H9 (cell line): ENCODE results near the gene LENG1. TPM values are rescaled to one million over a fixed set of nuclear protein-coding genes. Genes with fewer than 3 reads are reported as not detected.
"Not testable (repeated sequence)": the region's sequence is repeated elsewhere in the genome, so short reads cannot be mapped to it uniquely, and the experiment has no call there.

Source experiments
- DNase-seq: peaks from one replicate; pipeline ENCODE4 v3.0.0-alpha.2; 2017
- H2AFZ ChIP-seq: one replicate; pipeline ENCODE4 v1.6.1; 2013; ENCODE audit warnings: mild to moderate bottlenecking, low read length, control low read depth, moderate library complexity
- H2AK5ac ChIP-seq: 2 replicates; pipeline ENCODE4 v1.6.1; 2013; ENCODE audit warnings: low read length, control low read depth, mixed read lengths; ENCODE audit not compliant: insufficient read length
- H2BK120ac ChIP-seq: one replicate; pipeline ENCODE4 v1.6.1; 2013; ENCODE audit warnings: low read depth, mild to moderate bottlenecking, low read length, control low read depth, inconsistent platforms; ENCODE audit not compliant: poor library complexity, severe bottlenecking
- H2BK12ac ChIP-seq: 2 replicates; pipeline ENCODE4 v1.6.1; 2013; ENCODE audit warnings: low read length, control low read depth, mixed read lengths, low read depth; ENCODE audit not compliant: insufficient read length
- H2BK15ac ChIP-seq: 2 replicates; pipeline ENCODE4 v1.6.1; 2013; ENCODE audit warnings: low read depth, low read length, control low read depth
- H2BK20ac ChIP-seq: one replicate; pipeline ENCODE4 v1.6.1; 2013; ENCODE audit warnings: low read depth, mild to moderate bottlenecking, low read length, control low read depth, inconsistent platforms; ENCODE audit not compliant: poor library complexity, severe bottlenecking
- H2BK5ac ChIP-seq: 2 replicates; pipeline ENCODE4 v1.6.1; 2013; ENCODE audit warnings: low read length, control low read depth, mixed read lengths; ENCODE audit not compliant: insufficient read length
- H3K14ac ChIP-seq: 2 replicates; pipeline ENCODE4 v1.6.1; 2013; ENCODE audit warnings: low read length, control low read depth; ENCODE audit not compliant: insufficient read depth
- H3K18ac ChIP-seq: 2 replicates; pipeline ENCODE4 v1.6.1; 2013; ENCODE audit warnings: low read depth, mild to moderate bottlenecking, mixed read lengths, low read length, control low read depth; ENCODE audit not compliant: insufficient read length
- H3K23ac ChIP-seq: 2 replicates; pipeline ENCODE4 v1.6.1; 2013; ENCODE audit warnings: low read length, control low read depth, mixed read lengths, low read depth; ENCODE audit not compliant: insufficient read length
- H3K23me2 ChIP-seq: 2 replicates; pipeline ENCODE4 v1.6.1; 2013; ENCODE audit warnings: low read depth, mild to moderate bottlenecking, mixed read lengths, low read length, control low read depth; ENCODE audit not compliant: insufficient read length, poor library complexity, severe bottlenecking
- H3K27ac ChIP-seq: 2 replicates; pipeline ENCODE4 v1.5.1; 2013; ENCODE audit warnings: low read length, control low read depth, mixed read lengths, low read depth; ENCODE audit not compliant: insufficient read length
- H3K27me3 ChIP-seq: 2 replicates; pipeline ENCODE4 v1.6.1; 2013; ENCODE audit warnings: low read length, control low read depth, inconsistent platforms; ENCODE audit not compliant: insufficient read depth
- H3K4ac ChIP-seq: 2 replicates; pipeline ENCODE4 v1.6.1; 2013; ENCODE audit warnings: low read depth, mild to moderate bottlenecking, control low read depth, inconsistent platforms, low read length, moderate library complexity
- H3K4me1 ChIP-seq: 2 replicates; pipeline ENCODE4 v1.6.1; 2013; ENCODE audit warnings: low read length, control low read depth, inconsistent platforms; ENCODE audit not compliant: insufficient read depth
- H3K4me2 ChIP-seq: 2 replicates; pipeline ENCODE4 v1.6.1; 2013; ENCODE audit warnings: low read length, control low read depth, mixed read lengths; ENCODE audit not compliant: insufficient read length, insufficient read depth
- H3K56ac ChIP-seq: 2 replicates; pipeline ENCODE4 v1.6.1; 2013; ENCODE audit warnings: low read depth, mild to moderate bottlenecking, mixed read lengths, low read length, control low read depth; ENCODE audit not compliant: insufficient read length
- H3K79me1 ChIP-seq: 2 replicates; pipeline ENCODE4 v1.6.1; 2013; ENCODE audit warnings: low read depth, mild to moderate bottlenecking, moderate library complexity, low read length, control low read depth, inconsistent platforms; ENCODE audit not compliant: insufficient read depth, poor library complexity, severe bottlenecking
- H3K79me2 ChIP-seq: 2 replicates; pipeline ENCODE4 v1.6.1; 2013; ENCODE audit warnings: low read length, control low read depth, inconsistent platforms; ENCODE audit not compliant: insufficient read depth
- H3K9ac ChIP-seq: 2 replicates; pipeline ENCODE4 v1.6.1; 2013; ENCODE audit warnings: low read length, control low read depth, mixed read lengths; ENCODE audit not compliant: insufficient read length; ENCODE audit errors: extremely low read depth
- H3K9me3 ChIP-seq: one replicate; pipeline ENCODE4 v1.6.1; 2013; ENCODE audit warnings: low read depth, low read length, inconsistent platforms; ENCODE audit not compliant: control insufficient read depth
- H3T11ph ChIP-seq: one replicate; pipeline ENCODE4 v1.6.1; 2013; ENCODE audit warnings: mild to moderate bottlenecking, low read length, control low read depth, inconsistent platforms
- H4K20me1 ChIP-seq: one replicate; pipeline ENCODE4 v1.6.1; 2013; ENCODE audit not compliant: control insufficient read depth, insufficient read length, insufficient read depth
- H4K5ac ChIP-seq: 2 replicates; pipeline ENCODE4 v1.6.1; 2013; ENCODE audit warnings: low read depth, mild to moderate bottlenecking, mixed read lengths, low read length, control low read depth; ENCODE audit not compliant: insufficient read length
- H4K8ac ChIP-seq: replicated peaks from 2 replicates; pipeline ENCODE4 v1.6.1; 2013; ENCODE audit warnings: low read length, control low read depth, mixed read lengths, low read depth; ENCODE audit not compliant: insufficient read length
- H4K91ac ChIP-seq: 2 replicates; pipeline ENCODE4 v1.6.1; 2013; ENCODE audit warnings: low read depth, mild to moderate bottlenecking, moderate library complexity, mixed read lengths, low read length, control low read depth; ENCODE audit not compliant: insufficient read length
- H3K27ac Mint-ChIP-seq, 3 experiments: 2 replicates in 2 of 3; 3 replicates in 1 of 3; pipeline ENCODE4 v1.8.0; 2020 to 2021; ENCODE audit warnings: mixed read lengths in 3 of 3, mild to moderate bottlenecking in 1 of 3, moderate library complexity in 1 of 3
- H3K27me3 Mint-ChIP-seq: 2 replicates; pipeline ENCODE4 v1.8.0; 2021; ENCODE audit warnings: low read depth, mild to moderate bottlenecking, moderate library complexity, mixed read lengths
- H3K36me3 Mint-ChIP-seq, 3 experiments: 2 replicates in 2 of 3; 3 replicates in 1 of 3; pipeline ENCODE4 v1.8.0; 2020 to 2021; ENCODE audit warnings: low read depth in 3 of 3, mixed read lengths in 3 of 3; ENCODE audit not compliant: insufficient read depth in 1 of 3
- H3K4me1 Mint-ChIP-seq, 2 experiments: 2 replicates each; pipeline ENCODE4 v1.8.0; 2020; ENCODE audit warnings: mixed read lengths in 2 of 2
- H3K4me3 Mint-ChIP-seq, 2 experiments: 2 replicates in 1 of 2; 3 replicates in 1 of 2; pipeline ENCODE4 v1.8.0; 2020 to 2021; ENCODE audit warnings: mild to moderate bottlenecking in 2 of 2, mixed read lengths in 2 of 2, moderate library complexity in 1 of 2
- H3K9me3 Mint-ChIP-seq, 2 experiments: 2 replicates in 1 of 2; 3 replicates in 1 of 2; pipeline ENCODE4 v1.8.0; 2020; ENCODE audit warnings: mild to moderate bottlenecking in 2 of 2, mixed read lengths in 2 of 2, moderate library complexity in 1 of 2
- whole genome bisulfite sequencing: extraction: QIAGEN DNeasy Blood & Tissue Kit; methylation state at CpG from one replicate; pipeline ENCODE4 v1.1.7; 2013; ENCODE audit warnings: missing lambda C conversion rate, low lambda C conversion rate, mixed read lengths; ENCODE audit not compliant: insufficient read length; ENCODE audit errors: extremely low coverage; 5-methylcytosine and 5-hydroxymethylcytosine counted together
- total RNA-seq: library from RNA; stranded (reverse); gene quantifications from 2 replicates; pipeline ENCODE4 v1.2.1, GENCODE V29; 2021
- TF ChIP-seq, protein P1 (sequence below): fragments of 200-600 bp; sonication (generic); conservative IDR thresholded peaks from 3 replicates; pipeline ENCODE4 v1.8.0; 2021; ENCODE audit warnings: antibody characterized with exemption, mild to moderate bottlenecking

The LENG1 gene
- total RNA-seq, 1 experiment from 2014 or later: 7.1 TPM

DNA sequence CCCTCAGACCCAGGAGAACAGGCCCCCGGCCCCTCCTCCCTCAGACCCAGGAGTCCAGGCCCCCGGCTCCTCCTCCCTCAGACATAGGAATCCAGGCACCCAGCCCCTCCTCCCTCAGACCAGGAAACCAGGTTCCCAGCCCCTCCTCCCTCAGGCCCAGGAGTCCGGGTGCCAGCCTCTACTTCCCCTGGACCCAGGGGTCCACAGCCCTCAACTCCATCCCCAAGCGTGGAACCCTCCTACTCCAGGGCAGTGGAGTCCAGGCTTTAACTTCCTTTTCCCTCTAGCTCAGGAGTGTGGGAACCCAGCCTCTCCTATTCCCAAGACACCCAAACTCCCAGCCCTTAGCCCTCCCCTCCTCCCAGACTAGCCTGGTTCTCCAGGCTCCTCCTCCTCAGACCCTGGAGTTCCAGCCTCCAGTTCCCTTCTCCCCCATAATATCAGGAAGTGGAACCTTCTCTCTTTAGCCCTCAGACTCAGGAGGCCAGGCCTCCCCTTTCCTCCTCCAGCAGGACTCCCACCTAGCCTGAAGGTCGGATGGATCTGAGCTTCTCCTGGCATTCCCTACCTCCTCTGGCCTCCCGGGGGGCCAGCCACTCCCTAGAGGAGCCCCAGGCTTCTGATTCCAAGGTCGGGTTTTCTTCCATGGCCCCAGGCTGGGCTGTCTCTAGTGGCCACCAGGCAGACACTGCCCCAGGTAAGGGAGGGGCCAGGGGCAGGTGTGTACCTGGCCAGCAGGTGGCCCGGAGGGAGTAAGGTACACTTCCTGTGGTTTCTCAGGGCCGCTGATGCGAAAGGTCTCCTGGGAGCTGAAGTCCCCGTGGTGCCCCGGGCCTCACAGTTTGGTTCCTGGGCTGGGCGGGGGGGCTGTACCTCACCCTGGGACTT, 13.2 kb upstream of the LENG1 start, which contains the start of gene TMC4:
Gene TMC4 (minus strand): TSS at position 690 of the 888 bp plus-strand sequence. CDS start 43 bp downstream, at position 647.
- Mint-ChIP-seq H3K9me3 (no peaks in the 10 kb centered on the region), H3K4me1 (peaks cover 13 to 27% of the 10 kb centered on the region in 2 experiments), H3K27ac (peak within 1 kb of the TSS in 2 of 3 experiments; percentile 88 to 93; a peak in 4 of 7 replicates), H3K4me3 (peak within 1 kb of the TSS; percentile 72 to 74), H3K27me3 (no peaks in the 10 kb centered on the region; the same call in 1 of the 2 replicates), H3K36me3 (peaks cover 8 to 12% (median 10%) of the 10 kb centered on the region in 3 experiments; a peak in 6 of 7 replicates)
- H3K9ac ChIP-seq: no peak within 1 kb of the TSS
- no peaks in the 10 kb centered on the region for H3K79me2 ChIP-seq
- H3K56ac ChIP-seq: no peak within 1 kb of the TSS
- no peak within 1 kb of the TSS for H4K8ac ChIP-seq
- H3T11ph ChIP-seq: no peak within 1 kb of the TSS
- no peaks in the 10 kb centered on the region for H4K20me1 ChIP-seq
- no peaks in the 10 kb centered on the region for H3K27me3 ChIP-seq
- peak within 1 kb of the TSS; percentile 51; the same call in 1 of the 2 replicates for H3K14ac ChIP-seq
- no CpG with 5 or more reads among the region's 13 CpGs for WGBS
- TF ChIP-seq, protein P1, sequence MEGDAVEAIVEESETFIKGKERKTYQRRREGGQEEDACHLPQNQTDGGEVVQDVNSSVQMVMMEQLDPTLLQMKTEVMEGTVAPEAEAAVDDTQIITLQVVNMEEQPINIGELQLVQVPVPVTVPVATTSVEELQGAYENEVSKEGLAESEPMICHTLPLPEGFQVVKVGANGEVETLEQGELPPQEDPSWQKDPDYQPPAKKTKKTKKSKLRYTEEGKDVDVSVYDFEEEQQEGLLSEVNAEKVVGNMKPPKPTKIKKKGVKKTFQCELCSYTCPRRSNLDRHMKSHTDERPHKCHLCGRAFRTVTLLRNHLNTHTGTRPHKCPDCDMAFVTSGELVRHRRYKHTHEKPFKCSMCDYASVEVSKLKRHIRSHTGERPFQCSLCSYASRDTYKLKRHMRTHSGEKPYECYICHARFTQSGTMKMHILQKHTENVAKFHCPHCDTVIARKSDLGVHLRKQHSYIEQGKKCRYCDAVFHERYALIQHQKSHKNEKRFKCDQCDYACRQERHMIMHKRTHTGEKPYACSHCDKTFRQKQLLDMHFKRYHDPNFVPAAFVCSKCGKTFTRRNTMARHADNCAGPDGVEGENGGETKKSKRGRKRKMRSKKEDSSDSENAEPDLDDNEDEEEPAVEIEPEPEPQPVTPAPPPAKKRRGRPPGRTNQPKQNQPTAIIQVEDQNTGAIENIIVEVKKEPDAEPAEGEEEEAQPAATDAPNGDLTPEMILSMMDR: peak; percentile 67
- no peak within 1 kb of the TSS for H2BK5ac ChIP-seq
- H4K91ac ChIP-seq: no peak within 1 kb of the TSS
- no peak within 1 kb of the TSS for H2AFZ ChIP-seq
- H2BK120ac ChIP-seq: no peak within 1 kb of the TSS
- H3K27ac ChIP-seq: no peak within 1 kb of the TSS
- H3K4me2 ChIP-seq: peak within 1 kb of the TSS; percentile 55
- DNase-seq: peak; percentile 96
- H3K79me1 ChIP-seq: no peaks in the 10 kb centered on the region
- H2BK15ac ChIP-seq: no peak within 1 kb of the TSS
- H3K23me2 ChIP-seq: peaks cover 4% of the 10 kb centered on the region
- H3K9me3 ChIP-seq: no peaks in the 10 kb centered on the region
- H4K5ac ChIP-seq: no peak within 1 kb of the TSS
- H2BK12ac ChIP-seq: no peak within 1 kb of the TSS
- H2BK20ac ChIP-seq: no peak within 1 kb of the TSS
- no peaks in the 10 kb centered on the region for H3K4me1 ChIP-seq
- H3K4ac ChIP-seq: no peak within 1 kb of the TSS
- H3K18ac ChIP-seq: no peak within 1 kb of the TSS
- no peak within 1 kb of the TSS for H2AK5ac ChIP-seq
- H3K23ac ChIP-seq: no peak within 1 kb of the TSS

DNA sequence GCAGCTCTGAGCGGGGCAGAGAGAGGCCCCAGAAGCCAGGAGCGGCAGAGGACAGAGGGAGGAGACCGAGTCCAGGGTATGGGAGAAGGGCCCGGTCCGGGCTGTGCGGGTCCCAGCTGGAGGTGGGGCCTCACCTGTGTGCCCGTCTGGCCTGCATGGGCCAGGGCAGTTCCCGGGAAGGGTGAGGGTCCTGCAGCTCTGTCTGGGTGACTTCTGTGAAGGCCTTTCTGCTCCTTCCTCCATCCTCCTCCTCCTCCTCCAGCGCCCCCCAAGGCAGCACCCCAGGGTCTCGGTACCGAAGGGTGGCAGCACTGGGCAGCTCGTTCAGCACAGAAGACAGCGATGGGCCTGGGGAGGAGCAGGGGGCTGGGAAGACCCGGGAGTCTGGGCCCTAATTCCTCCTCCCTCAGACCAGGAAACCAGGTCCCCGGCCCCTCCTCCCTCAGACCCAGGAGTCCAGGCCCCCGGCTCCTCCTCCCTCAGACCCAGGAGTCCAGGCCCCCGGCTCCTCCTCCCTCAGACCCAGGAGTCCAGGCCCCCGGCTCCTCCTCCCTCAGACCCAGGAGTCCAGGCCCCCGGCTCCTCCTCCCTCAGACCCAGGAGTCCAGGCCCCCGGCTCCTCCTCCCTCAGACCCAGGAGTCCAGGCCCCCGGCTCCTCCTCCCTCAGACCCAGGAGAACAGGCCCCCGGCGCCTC, 12.4 kb upstream of the LENG1 start:
- not testable (repeated sequence) for H3K9ac ChIP-seq, H3K18ac ChIP-seq, H2AK5ac ChIP-seq, H3K4me2 ChIP-seq, H3K79me2 ChIP-seq, H2BK120ac ChIP-seq, H3K14ac ChIP-seq, H2BK15ac ChIP-seq, H3K27ac ChIP-seq, H4K8ac ChIP-seq, H2BK20ac ChIP-seq, H3K9me3 ChIP-seq, H3K23ac ChIP-seq, H4K91ac ChIP-seq, H3K4me1 ChIP-seq, H3K4ac ChIP-seq, H3T11ph ChIP-seq, H3K79me1 ChIP-seq, H3K56ac ChIP-seq, H3K27me3 ChIP-seq, H3K9me3 Mint-ChIP-seq, H4K5ac ChIP-seq, DNase-seq, H2AFZ ChIP-seq, H3K23me2 ChIP-seq, H3K27me3 Mint-ChIP-seq, H2BK12ac ChIP-seq, H4K20me1 ChIP-seq, H2BK5ac ChIP-seq
- Mint-ChIP-seq H3K4me3 (peak overlapping the region; percentile 10 to 15; a peak in 2 of 5 replicates), H3K27ac (0 out of 7 replicates have a peak overlapping the region, but pooled peaks of 1 of the 3 experiments have one; percentile 64), H3K36me3 (peaks cover 8 to 12% (median 10%) of the 10 kb centered on the region in 3 experiments; a peak in 6 of 7 replicates), H3K4me1 (peaks cover 13 to 27% of the 10 kb centered on the region in 2 experiments)
- WGBS: no CpG with 5 or more reads among the region's 23 CpGs
